Measurements from ENCODE around the gene PRSS57. TPM values are rescaled to one million over a fixed set of nuclear protein-coding genes. Genes with fewer than 3 reads are reported as not detected.
A peak's percentile ranks its signal among the peaks of the same experiment; 100 is the strongest.

Gene PRSS57
- total RNA-seq, 1 donor from 2014 or later, result not detected

DNA sequence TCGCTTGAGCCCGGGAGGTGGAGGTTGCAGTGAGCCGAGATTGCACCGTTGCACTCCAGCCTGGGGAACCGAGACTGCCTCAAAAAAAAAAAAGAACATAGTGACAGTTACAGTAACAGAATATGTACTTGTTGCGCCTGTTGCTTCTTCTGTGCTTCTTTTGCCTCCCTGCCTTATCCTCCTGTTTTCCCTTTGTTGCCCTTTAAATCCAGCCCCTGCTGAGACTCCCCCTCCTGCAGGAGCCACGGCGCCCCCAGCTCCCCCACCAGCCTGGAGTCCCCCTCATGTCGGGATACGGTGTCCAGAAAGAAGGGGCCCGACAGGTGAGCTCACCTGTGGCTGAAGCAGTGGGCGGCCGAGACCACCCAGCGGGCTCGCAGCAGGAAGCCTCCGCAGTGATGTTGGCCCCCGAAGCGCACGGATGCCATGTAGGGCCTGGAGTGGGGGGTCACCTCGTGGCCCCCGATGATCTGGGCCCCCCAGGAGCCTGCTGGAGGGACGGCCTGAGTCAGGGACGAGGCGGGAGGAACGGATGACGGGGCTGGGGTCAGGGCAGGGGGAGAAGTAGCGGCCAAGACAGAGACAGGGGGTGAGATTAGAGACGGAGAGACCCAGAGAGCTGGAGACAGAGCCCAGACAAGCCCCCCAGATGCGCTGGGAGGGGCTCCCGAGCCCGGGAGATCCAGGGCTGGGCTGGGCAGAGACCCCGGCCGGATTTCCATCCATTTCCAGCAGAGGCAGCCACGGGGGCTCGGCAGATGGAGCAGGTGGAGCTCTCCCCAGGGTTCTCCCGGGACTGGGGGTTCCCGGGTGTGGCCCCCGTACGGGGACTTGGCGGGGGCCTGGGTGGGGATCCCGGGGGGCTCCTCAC, 536 bp downstream of the PRSS57 start:
- DNase-seq (ENCODE audit: low spot score), result no peak

DNA sequence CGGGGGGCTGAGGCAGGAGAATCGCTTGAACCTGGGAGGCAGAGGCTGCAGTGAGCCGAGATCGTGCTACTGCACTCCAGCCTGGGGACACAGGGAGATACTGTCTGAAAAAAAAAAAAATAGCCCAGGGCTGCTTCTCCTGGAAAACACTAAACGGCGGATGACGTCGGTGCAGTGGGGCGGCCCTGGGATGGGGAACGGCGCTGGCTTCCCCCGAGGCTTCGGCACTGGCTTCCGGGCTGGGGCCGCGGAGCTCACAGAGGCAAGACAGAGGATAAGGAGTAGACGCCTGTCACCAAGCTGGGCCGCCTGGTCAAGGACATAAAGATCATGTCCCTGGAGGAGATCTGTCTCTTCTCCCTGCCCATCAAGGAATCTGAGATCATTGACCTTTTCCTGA, 5.0 kb downstream of the PRSS57 start:
- no peak for DNase-seq (ENCODE audit: low spot score)

DNA sequence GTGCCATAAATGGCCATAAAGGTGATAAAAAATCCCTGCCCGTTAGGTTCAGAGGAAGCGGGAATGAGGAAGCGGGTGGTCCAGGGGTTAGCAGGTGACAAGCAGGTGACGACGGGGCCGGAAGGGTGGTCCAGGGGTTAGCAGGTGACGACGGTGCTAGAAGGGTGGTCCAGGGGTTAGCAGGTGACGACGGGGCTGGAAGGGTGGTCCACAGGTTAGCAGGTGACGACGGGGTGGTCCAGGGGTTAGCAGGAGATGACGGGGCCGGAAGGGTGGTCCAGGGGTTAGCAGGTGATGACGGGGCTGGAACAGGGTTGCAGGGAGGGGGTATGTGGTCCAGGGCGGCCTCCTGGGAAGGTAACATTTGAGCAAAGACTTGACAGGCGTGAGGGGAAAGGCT, 6.3 kb downstream of the PRSS57 start:
- DNase-seq (ENCODE audit: low spot score), result no peak

DNA sequence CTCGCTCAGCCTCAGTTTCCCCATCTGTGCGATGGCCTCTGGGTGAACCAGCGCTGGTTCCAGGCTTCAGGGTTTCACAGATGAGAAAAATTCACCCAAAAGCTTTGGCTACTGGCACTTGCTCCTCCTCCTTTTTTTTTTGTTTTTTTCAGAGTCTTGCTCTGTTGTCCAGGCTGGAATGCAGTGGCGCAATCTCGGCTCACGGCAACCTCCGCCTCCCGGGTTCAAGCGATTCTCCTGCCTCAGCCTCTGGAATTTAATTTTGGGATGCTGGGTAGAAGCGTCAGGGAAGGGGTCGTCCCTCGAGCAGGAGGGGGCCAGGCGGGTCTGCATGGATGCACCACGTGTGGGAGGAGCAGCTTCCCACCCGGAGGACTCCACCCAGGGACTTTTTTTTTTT, 7.0 kb downstream of the PRSS57 start:
- DNase-seq (ENCODE audit: low spot score), result no peak

DNA sequence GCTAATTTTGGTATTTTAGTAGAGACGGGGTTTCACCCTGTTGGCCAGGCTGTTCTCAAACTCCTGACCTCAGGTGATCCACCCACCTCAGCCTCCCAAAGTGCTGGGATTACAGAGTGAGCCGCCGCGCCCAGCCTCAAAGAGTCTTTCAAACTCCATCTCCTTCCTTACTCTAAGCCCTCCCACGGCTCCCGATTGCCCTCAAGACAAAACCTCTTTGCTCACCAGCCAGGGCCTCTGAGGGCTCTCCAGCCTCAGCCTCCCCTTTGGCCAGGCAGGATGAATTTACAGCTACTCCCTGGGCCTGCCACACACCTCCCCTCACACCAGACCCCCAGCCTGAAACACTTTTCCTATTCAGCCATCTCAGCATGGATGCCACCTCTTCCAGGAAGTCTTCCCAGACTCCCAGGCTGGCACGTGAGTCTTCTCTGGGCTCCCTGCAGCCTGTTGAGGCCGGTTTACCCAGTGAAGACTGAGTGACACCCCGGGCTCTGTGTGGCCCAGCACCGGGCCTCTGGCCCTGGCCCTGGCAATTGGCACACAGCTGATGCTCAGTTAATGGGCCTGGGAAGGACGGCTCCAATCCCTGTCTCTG, 7.6 kb downstream of the PRSS57 start:
- DNase-seq (ENCODE audit: low spot score), result no peak

DNA sequence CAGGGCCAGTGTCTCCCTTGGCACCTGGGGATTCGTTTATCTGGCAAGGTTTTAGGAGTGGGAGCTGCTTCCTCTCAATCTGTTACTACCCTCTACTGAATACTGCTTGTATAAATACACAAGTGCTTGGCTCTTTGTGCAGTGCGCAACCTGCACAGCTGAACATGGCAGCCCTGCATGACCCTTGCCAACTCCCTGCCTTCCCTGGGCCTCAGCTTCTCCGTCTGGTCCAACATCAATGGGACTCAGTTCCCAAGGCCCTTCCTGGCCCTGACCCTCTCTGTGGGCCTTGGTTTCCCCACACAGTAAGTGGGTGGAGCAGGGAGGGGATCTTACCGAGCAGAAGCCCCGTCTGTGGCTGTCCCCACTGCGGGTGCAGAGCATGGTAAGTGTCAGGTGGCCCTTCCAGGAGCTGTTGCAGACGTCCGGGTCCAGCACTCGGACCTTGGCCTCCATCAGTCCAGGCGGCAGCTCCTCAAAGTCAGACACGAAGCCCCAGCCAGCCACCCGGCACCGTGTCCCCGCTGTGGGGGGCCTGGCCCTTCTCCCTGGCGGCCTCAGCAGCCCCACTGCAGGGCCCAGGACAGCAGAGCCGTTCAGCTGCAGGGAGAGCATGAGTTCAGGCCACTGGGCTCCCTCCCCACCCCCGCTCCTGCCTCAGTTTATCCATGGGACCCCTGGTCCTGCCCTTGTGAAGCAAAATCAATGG, 8.5 kb downstream of the PRSS57 start:
- no peak for DNase-seq (ENCODE audit: low spot score)

DNA sequence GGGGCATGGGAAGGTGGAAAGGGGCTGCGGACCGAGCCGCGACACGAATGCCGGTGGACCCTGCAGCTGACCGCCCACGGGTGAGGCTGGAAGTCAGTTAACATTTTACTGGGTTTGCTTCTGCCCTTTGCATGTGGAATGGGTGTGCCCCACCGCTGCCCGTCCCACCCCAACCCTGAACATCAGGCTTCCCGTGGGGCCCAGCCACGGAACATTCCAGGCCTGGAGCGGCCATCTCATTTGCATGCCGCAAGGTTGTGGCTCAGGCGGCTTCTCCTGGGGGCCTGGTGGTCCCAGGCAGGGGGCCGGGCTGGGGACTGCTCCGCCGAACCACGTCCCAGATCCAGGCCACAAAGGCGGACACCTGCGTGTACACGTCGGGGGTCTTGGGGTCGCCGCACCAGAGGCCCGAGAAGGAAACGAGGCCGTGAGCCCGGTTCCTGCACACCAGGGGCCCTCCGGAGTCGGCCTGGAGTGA, 9.8 kb downstream of the PRSS57 start:
- no peak for DNase-seq (ENCODE audit: low spot score)

DNA sequence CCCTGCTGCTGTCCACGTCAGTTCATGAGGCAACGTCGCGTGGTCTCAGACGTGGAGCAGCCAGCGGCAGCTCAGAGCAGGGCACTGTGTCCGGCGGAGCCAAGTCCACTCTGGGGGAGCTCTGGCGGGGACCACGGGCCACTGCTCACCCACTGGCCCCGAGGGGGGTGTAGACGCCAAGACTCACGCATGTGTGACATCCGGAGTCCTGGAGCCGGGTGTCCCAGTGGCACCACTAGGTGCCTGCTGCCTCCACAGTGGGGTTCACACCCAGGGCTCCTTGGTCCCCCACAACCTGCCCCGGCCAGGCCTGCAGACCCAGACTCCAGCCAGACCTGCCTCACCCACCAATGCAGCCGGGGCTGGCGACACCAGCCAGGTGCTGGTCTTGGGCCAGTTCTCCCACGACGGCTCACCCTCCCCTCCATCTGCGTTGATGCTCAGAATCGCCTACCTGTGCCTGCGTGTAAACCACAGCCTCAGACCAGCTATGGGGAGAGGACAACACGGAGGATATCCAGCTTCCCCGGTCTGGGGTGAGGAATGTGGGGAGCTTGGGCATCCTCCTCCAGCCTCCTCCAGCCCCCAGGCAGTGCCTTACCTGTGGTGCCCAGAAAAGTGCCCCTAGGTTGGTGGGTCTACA, 12.5 kb downstream of the PRSS57 start:
- DNase-seq (ENCODE audit: low spot score), result no peak

DNA sequence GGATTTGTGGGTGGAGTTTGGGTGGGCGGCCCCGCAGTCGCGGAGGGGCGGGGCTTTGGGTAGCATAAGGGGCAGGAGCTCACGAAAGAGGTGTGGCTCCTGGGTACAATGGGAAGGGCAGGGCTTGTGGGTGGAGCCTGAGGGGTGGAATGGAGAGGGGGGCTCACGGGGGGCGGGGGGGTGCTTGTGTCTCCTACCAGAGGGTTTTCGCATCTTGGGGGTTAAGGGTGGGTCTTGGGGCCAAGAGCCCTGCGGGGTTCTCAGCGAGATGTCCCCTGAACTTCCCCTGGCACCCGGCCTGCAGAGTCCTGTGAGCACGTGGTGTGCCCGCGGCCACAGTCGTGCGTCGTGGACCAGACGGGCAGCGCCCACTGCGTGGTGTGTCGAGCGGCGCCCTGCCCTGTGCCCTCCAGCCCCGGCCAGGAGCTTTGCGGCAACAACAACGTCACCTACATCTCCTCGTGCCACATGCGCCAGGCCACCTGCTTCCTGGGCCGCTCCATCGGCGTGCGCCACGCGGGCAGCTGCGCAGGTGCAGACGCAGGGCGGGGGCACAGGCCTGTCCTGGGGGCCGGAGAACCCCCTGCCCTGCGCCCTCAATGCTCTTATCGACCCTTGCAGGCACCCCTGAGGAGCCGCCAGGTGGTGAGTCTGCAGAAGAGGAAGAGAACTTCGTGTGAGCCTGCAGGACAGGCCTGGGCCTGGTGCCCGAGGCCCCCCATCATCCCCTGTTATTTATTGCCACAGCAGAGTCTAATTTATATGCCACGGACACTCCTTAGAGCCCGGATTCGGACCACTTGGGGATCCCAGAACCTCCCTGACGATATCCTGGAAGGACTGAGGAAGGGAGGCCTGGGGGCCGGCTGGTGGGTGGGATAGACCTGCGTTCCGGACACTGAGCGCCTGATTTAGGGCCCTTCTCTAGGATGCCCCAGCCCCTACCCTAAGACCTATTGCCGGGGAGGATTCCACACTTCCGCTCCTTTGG, 13.9 kb downstream of the PRSS57 start:
- DNase-seq (ENCODE audit: low spot score), result no peak

DNA sequence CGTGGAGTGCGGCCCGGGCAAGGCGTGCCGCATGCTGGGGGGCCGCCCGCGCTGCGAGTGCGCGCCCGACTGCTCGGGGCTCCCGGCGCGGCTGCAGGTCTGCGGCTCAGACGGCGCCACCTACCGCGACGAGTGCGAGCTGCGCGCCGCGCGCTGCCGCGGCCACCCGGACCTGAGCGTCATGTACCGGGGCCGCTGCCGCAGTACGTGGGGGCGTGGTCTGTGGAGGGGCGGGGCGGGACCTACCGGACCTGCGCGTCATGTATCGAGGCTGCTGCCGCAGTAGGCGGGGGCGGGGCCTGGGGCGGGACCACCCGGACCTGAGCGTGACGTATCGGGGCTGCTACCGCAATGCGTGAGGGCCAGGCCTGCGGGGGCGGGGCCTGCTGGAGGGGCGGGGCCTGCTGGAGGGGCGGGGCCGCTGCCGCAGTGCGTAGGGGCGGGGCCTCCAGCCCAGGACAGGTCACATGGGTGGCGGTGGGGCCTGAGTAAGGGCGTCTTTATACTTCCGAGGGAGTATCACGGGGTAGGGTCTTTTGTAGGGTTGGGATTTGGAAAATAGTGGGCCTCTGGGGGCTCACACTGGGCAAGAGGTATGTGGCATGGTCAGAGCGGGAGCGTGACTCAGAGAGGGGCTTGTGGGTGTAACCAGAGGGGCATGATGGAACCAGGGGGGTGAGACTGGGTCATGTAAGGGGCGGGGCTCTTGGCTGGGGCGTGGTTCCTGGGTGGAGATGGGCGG, 14.8 kb downstream of the PRSS57 start:
- DNase-seq (ENCODE audit: low spot score), result peak; percentile 97

DNA sequence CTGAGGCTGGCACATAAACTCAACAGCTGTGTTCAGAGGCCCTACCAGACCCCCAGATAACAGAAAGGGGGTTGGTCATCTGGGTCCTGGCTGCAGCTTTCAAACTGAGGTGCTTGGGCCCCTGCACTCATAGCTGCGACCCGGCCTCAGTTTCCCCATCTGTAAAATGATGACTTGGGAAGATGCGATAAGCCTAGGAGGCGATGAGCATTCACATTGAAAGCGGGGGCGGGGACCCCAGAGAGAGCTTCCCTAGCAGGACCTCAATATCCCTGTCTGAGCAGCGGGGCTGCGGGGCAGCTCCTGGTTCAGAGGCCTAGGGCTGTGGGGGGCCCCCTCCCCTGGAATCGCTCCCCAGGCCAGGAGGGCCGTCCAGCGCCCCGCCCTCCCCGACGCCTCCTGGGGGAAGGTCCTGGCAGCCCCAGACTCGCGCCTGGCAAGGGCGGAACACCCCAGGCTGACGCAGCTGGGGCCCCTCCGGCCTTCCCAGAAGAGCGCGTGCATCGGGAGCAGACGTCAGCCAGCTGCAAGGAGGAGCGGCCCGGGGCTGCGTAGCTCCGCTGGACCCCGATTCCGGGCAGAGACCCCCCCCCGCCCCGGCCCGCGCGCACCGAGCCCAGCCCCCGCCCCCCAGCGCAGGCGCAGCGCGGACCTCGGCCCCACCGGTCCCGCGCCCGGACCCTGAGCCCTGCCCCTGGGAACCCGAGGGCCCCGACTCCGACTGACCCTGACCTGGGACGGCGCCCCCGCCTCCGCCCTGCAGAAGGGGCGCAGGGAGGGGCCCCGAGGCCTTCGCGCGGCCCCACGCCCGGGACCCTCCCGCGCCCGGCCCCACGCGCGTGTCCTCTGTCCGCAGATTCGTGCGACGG, 15.6 kb downstream of the PRSS57 start:
- peak; percentile 90 for DNase-seq (ENCODE audit: low spot score)

DNA sequence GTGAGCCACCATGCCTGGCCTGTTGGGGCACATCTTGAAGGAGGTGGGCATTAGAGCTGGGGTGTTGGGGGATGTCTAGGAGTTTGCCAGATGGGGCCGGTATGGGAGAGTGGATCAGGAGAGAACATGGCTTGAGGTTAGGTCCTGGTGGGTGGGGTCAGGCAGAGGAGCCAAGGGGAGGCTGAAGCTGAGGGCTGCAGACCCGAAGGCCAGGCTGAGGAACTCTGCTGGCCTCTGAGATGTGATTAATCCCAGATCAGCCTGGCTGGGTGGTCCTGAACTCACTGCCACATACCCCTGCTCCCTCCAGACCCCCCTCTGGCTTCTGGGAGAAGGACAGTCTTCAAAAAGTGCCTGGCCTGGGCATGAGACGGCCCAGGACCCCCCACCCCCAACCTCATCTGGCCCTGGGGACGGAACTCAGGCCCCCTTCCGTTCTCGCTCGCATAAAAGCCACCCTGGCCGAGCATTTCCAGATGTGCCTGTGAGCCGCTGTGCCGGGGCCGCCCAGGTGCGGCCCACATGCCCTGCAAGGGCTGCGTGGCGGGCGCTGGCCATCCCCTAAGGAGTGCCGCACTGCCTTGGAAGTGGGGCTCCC, 16.4 kb downstream of the PRSS57 start:
- no peak for DNase-seq (ENCODE audit: low spot score)

DNA sequence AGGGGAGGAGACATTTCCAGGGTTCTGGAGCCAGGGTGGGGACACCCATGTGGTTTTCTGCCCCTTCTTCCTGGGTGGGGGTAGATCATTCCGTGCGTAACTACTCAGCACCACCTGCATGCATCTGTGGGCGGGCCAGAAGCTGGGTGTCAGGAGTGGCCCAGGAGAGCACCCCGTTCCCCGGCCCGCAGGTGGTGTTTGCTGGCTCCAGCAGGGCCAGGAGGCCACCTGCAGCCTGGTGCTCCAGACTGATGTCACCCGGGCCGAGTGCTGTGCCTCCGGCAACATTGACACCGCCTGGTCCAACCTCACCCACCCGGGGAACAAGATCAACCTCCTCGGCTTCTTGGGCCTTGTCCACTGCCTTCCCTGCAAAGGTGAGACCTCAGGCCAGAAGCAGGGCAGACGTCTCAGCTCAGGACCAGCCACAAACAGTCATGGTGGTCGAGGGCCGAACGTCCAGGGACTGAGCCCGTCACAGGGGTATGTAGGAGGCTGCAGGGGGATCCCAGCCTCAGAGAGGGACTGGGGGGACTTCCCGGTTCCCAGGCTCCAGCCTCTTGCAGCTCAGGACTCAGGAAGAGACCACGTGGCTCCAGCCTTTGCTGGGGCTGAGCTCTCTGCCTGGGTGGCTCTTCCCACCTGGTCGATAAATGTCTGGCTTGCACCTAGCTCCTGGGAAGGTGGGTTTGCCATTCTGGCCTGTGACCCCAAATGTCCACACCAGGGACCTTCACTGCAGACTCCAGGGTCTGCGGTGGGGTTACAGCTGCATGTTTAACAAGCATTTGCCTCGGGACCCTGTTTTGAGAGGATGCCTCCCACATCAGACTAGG, 17.4 kb downstream of the PRSS57 start:
- no peak for DNase-seq (ENCODE audit: low spot score)

DNA sequence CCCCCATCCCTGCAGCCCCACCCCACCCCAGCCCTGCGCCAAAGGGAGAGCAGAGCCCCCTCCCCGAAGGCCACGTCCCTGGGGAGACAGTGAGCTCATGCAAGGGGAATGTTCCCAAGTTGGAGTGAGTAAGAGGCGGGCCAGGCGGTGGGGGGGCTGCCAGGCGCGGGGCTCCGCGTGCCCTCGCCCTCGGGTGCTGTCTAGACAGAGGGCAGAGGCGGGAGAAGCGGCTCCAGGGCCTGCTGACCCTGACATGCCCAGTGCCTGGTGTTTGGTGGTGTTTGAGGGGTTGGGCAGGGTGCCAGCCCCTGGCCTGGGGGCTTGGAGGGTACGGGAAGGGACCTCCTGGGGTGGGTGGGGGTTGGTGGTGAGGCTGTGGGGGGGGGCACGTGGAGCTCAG, 18.1 kb downstream of the PRSS57 start:
- peak; percentile 85 for DNase-seq (ENCODE audit: low spot score)

DNA sequence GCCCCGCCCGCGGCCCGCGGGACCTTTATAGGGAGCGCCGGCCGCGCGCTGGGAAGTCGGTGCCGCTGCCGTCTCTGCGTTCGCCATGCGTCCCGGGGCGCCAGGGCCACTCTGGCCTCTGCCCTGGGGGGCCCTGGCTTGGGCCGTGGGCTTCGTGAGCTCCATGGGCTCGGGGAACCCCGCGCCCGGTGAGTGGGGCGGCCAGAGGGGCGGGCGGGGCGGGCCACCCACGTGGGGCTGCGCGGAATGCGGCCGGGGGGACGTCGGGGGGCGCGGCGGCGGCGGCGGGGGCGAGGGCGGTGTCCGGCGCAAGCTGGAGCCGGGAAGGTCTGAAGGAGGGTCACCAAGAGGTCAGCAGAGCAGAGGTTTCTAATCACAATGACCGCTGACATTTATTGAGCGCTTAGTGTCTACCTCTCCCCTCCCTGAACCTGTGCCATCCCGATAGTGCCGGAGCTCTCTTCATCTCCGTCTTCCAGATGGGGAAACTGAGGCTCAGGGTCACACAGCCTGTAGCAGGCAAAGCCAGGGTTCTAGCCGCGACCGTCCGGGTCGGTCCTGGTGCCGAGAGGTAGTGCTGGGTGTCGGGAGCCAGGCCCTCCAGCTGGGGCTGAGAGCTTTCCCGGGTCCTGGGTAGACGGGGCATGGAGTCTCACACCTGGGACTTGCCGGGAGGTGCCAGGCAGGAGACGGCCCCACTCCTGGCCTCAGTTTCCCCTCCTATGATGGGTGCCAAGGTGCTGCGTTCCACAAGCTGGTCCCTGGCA, 18.7 kb downstream of the PRSS57 start, which contains the start of gene FSTL3:
TSS of gene FSTL3 (plus strand) at position 54 of the 767 bp plus-strand sequence. CDS start at position 86, 32 bp downstream.
- DNase-seq (ENCODE audit: low spot score), result no peak

DNA sequence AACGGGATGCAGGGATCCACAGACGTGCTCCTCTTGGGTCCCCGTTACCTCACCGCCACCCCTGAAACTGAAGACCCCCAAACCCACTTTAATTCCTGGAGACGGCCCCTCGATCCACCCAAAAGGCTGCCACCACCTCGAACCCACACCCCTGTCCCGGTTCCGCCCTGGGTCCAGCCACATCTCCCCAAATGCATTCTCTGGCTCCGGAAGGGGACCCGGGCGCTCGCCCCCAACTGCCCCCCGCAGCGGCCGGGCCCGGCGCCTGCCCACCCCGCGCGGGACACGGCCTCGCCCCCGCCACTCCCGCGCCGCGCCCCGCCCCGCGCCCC, 19.3 kb downstream of the PRSS57 start:
- no peak for DNase-seq (ENCODE audit: low spot score)

Data from umbilical cord (tissue), 2 donors.